ENCODE results near the gene TTC28. TPM values are rescaled to one million over a fixed set of nuclear protein-coding genes. Genes with fewer than 3 reads are reported as not detected.

TTC28 gene
- polyA plus RNA-seq, 1 donor from 2014 or later, result 14.8 TPM

DNA sequence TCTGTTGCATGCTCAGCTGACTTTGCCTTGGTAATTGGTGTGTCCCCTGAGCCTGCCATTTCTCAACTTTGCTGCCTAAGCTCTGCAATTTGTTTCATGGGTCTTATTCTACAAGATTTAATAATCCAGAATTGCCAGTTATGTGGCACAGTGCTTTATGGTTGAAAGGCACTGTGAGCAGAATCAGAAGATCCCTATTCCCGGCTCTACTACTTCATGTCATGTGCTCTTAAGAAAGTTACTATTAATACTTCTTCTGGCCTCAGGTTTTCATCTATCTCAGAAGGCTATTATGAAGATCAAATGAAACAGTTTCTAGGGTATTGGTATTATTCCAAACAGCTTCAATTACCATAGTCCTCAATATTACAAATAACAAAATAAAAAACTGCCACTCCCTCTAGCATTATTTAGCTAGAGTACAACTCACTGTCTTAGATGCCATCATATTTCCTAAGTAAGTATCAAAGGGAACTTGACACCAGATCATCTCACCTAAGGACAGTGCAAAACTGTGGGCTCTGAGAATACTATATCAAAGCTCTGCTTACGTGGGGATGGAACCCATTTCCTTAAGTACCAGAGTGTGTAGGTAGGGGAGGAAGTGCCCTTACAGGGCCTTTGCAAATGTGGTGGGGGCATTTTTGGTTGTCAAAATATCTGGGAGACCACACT, 560.5 kb downstream of the TTC28 start:
- no peak overlapping the region for H3K4me3 ChIP-seq (ENCODE audit: low read length)
- no peaks in the 10 kb centered on the region for H3K79me2 ChIP-seq (replicated peaks; ENCODE audit: insufficient read depth, low read length)
- no peaks in the 10 kb centered on the region for H3K9me2 ChIP-seq (ENCODE audit: insufficient read depth, low read length)
- H3K27ac ChIP-seq (ENCODE audit: low read length), result no peak overlapping the region
- TF ChIP-seq EP300 (conservative IDR thresholded peaks at IDR 0.05; ENCODE audit: poor library complexity, severe bottlenecking) (no peak), MXI1 (conservative IDR thresholded peaks at IDR 0.05; ENCODE audit: poor library complexity, severe bottlenecking) (no peak), RAD21 (conservative IDR thresholded peaks at IDR 0.05) (no peak), TAF1 (IDR thresholded peaks at IDR 0.05; ENCODE audit: low read depth) (no peak), SMC3 (conservative IDR thresholded peaks at IDR 0.05; ENCODE audit: poor library complexity) (no peak), POLR2AphosphoS5 (IDR thresholded peaks at IDR 0.05) (no peak)
- TF ChIP-seq, protein P1, sequence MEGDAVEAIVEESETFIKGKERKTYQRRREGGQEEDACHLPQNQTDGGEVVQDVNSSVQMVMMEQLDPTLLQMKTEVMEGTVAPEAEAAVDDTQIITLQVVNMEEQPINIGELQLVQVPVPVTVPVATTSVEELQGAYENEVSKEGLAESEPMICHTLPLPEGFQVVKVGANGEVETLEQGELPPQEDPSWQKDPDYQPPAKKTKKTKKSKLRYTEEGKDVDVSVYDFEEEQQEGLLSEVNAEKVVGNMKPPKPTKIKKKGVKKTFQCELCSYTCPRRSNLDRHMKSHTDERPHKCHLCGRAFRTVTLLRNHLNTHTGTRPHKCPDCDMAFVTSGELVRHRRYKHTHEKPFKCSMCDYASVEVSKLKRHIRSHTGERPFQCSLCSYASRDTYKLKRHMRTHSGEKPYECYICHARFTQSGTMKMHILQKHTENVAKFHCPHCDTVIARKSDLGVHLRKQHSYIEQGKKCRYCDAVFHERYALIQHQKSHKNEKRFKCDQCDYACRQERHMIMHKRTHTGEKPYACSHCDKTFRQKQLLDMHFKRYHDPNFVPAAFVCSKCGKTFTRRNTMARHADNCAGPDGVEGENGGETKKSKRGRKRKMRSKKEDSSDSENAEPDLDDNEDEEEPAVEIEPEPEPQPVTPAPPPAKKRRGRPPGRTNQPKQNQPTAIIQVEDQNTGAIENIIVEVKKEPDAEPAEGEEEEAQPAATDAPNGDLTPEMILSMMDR (IDR thresholded peaks at IDR 0.05; ENCODE audit: poor library complexity, severe bottlenecking), result no peak
- H3K4me2 ChIP-seq (ENCODE audit: low read length), result no peak overlapping the region
- H4K20me1 ChIP-seq (ENCODE audit: insufficient read depth), result no peaks in the 10 kb centered on the region
- no peak overlapping the region for H3K9ac ChIP-seq (ENCODE audit: low read length)
- H2AFZ ChIP-seq (ENCODE audit: low read depth, low read length), result no peak overlapping the region
- H3K9me3 ChIP-seq (ENCODE audit: low read length), result no peaks in the 10 kb centered on the region
- H3K36me3 ChIP-seq (ENCODE audit: insufficient read depth, low read length), result no peaks in the 10 kb centered on the region
- no peaks in the 10 kb centered on the region for H3K27me3 ChIP-seq (ENCODE audit: insufficient read depth, low read depth, low read length)
- H3F3A ChIP-seq (ENCODE audit: insufficient read depth, low read length, poor library complexity, severe bottlenecking), result no peaks in the 10 kb centered on the region

- no peak overlapping the region for H3K27ac ChIP-seq (ENCODE audit: low read length)
- no peaks in the 10 kb centered on the region for H3K79me2 ChIP-seq (replicated peaks; ENCODE audit: insufficient read depth, low read length)
- no peaks in the 10 kb centered on the region for H3K9me3 ChIP-seq (ENCODE audit: low read length)
- H3K4me2 ChIP-seq (ENCODE audit: low read length), result no peak overlapping the region
- no peaks in the 10 kb centered on the region for H3K9me2 ChIP-seq (ENCODE audit: insufficient read depth, low read length)
- TF ChIP-seq MXI1 (conservative IDR thresholded peaks at IDR 0.05; ENCODE audit: poor library complexity, severe bottlenecking), result no peak
- TF ChIP-seq, protein P2, sequence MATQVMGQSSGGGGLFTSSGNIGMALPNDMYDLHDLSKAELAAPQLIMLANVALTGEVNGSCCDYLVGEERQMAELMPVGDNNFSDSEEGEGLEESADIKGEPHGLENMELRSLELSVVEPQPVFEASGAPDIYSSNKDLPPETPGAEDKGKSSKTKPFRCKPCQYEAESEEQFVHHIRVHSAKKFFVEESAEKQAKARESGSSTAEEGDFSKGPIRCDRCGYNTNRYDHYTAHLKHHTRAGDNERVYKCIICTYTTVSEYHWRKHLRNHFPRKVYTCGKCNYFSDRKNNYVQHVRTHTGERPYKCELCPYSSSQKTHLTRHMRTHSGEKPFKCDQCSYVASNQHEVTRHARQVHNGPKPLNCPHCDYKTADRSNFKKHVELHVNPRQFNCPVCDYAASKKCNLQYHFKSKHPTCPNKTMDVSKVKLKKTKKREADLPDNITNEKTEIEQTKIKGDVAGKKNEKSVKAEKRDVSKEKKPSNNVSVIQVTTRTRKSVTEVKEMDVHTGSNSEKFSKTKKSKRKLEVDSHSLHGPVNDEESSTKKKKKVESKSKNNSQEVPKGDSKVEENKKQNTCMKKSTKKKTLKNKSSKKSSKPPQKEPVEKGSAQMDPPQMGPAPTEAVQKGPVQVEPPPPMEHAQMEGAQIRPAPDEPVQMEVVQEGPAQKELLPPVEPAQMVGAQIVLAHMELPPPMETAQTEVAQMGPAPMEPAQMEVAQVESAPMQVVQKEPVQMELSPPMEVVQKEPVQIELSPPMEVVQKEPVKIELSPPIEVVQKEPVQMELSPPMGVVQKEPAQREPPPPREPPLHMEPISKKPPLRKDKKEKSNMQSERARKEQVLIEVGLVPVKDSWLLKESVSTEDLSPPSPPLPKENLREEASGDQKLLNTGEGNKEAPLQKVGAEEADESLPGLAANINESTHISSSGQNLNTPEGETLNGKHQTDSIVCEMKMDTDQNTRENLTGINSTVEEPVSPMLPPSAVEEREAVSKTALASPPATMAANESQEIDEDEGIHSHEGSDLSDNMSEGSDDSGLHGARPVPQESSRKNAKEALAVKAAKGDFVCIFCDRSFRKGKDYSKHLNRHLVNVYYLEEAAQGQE (IDR thresholded peaks at IDR 0.05; ENCODE audit: borderline replicate concordance), result no peak
- TF ChIP-seq, protein P1 (IDR thresholded peaks at IDR 0.05; ENCODE audit: poor library complexity, severe bottlenecking), result no peak
- TF ChIP-seq RAD21 (conservative IDR thresholded peaks at IDR 0.05), result no peak
- TF ChIP-seq TAF1 (IDR thresholded peaks at IDR 0.05; ENCODE audit: low read depth), result no peak
- TF ChIP-seq EZH2 (IDR thresholded peaks at IDR 0.05; ENCODE audit: borderline replicate concordance, insufficient read depth, low read length, poor library complexity, severe bottlenecking), result no peak
- TF ChIP-seq EP300 (conservative IDR thresholded peaks at IDR 0.05; ENCODE audit: poor library complexity, severe bottlenecking), result no peak
- no peak for TF ChIP-seq SMC3 (conservative IDR thresholded peaks at IDR 0.05; ENCODE audit: poor library complexity)
- no peak for TF ChIP-seq POLR2AphosphoS5 (IDR thresholded peaks at IDR 0.05)
- H4K20me1 ChIP-seq (ENCODE audit: insufficient read depth), result no peaks in the 10 kb centered on the region
- H2AFZ ChIP-seq (ENCODE audit: low read depth, low read length), result no peak overlapping the region
- no peaks in the 10 kb centered on the region for H3K36me3 ChIP-seq (ENCODE audit: insufficient read depth, low read length)
- H3K4me3 ChIP-seq (ENCODE audit: low read length), result no peak overlapping the region
- no peak overlapping the region for H3K9ac ChIP-seq (ENCODE audit: low read length)
- peaks cover 5% of the 10 kb centered on the region for H3F3A ChIP-seq (ENCODE audit: insufficient read depth, low read length, poor library complexity, severe bottlenecking)
- no peaks in the 10 kb centered on the region for H3K27me3 ChIP-seq (ENCODE audit: insufficient read depth, low read depth, low read length)
These were observed 563.4 kb downstream of the TTC28 start for GRCh38 chr22:28116219-28116673.

Data from neural cell (in vitro differentiated cells).